GM12801 (cell line): ENCODE measurements around the gene MAGI2.

Experiments used
- CTCF ChIP-seq: IDR thresholded peaks from one replicate; pipeline ENCODE4 v1.5.1; 2011; ENCODE audit warnings: control low read depth; ENCODE audit not compliant: insufficient read length; ENCODE audit errors: extremely low read depth

Gene MAGI2

GRCh38 chr7:77989981-77990566, 1463.4 kb downstream of the MAGI2 start:
- no peak for TF ChIP-seq CTCF

GRCh38 chr7:77985974-77986339, 1467.5 kb downstream of the MAGI2 start:
- no peak for TF ChIP-seq CTCF

DNA sequence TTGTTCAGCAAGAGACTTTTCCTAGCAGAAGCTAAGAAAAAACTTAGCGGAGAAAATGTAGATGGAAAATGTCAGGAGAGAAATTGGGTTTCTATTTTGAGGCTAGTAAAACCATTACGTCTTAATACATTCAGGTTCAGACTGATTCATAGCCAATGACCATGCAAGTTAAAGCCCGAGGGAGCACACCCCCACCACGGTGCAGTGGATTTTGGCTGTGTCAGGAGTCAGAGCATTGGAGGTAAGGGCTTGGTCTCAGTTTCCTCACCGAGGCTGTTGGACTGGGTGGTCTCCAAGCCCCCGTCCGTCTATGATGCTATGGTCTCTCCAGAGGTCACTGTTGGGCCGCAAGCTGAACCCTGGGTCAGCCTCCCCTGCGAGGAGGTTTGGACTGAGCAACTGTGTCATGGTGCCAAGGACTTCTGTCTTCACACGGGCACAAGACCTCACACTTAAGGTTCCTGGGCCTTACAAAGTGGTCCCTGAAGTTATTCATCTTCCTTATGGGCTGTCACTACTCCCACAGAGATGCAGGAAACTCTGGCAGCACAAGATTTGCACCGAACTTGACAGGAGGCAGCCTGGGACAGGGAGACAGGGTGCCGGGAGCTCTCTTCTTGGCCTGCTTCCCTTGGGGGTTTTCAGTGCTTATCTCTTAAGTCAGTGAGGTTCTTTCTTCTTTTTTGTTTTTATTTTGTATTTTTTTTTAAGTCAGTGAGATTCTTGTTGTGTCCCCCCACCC, 1468.1 kb downstream of the MAGI2 start:
- TF ChIP-seq CTCF: no peak

- TF ChIP-seq CTCF: no peak
Observed at GRCh38 chr7:77983973-77984372, 1469.5 kb downstream of the MAGI2 start.

- no peak for TF ChIP-seq CTCF
Observed at GRCh38 chr7:77982926-77983550, 1470.4 kb downstream of the MAGI2 start.

- no peak for TF ChIP-seq CTCF
Observed at GRCh38 chr7:77980087-77980713, 1473.3 kb downstream of the MAGI2 start.

- no peak for TF ChIP-seq CTCF
Observed at GRCh38 chr7:77979219-77979618, 1474.2 kb downstream of the MAGI2 start.
